Urinary bladder (tissue), 4 donors: ENCODE results near the gene IMMP2L. TPM values are rescaled to one million over a fixed set of nuclear protein-coding genes. Genes with fewer than 3 reads are reported as not detected.

Experiments
- DNase-seq: peaks from one replicate; pipeline ENCODE4 v3.0.0-alpha.2; 2015; ENCODE audit errors: extremely low spot score
- H3K27ac ChIP-seq: one replicate; pipeline ENCODE4 v1.5.1; 2013; ENCODE audit warnings: low read depth, mild to moderate bottlenecking, moderate library complexity
- H3K36me3 ChIP-seq: one replicate; pipeline ENCODE4 v1.6.1; 2013; ENCODE audit warnings: mild to moderate bottlenecking, moderate library complexity; ENCODE audit not compliant: insufficient read depth
- H3K4me1 ChIP-seq: one replicate; pipeline ENCODE4 v1.6.1; 2013; ENCODE audit warnings: mild to moderate bottlenecking, moderate library complexity; ENCODE audit not compliant: insufficient read depth
- H3K4me3 ChIP-seq: one replicate; pipeline ENCODE4 v1.5.1; 2013; ENCODE audit warnings: low read depth, low read length
- WGBS: extraction: QIAGEN DNeasy Blood & Tissue Kit; methylation state at CpG from one replicate; pipeline ENCODE4 v1.1.7; 2013; 5-methylcytosine and 5-hydroxymethylcytosine counted together
- polyA plus RNA-seq: library from polyadenylated mRNA; stranded (reverse); fragments of 200-250 nt; gene quantifications from one replicate; pipeline ENCODE4 v1.2.3, GENCODE V29; 2013
- total RNA-seq: library from RNA; depleted of rRNA; stranded (reverse); fragments of >200 nt; gene quantifications from one replicate; pipeline ENCODE4 v1.2.3, GENCODE V29; 2014
- donor health status: healthy with polysubstance abuse.
- donor health status: healthy.

Gene IMMP2L
- total and polyA plus RNA-seq, 2 donors = 22.4 to 26.2 TPM

DNA sequence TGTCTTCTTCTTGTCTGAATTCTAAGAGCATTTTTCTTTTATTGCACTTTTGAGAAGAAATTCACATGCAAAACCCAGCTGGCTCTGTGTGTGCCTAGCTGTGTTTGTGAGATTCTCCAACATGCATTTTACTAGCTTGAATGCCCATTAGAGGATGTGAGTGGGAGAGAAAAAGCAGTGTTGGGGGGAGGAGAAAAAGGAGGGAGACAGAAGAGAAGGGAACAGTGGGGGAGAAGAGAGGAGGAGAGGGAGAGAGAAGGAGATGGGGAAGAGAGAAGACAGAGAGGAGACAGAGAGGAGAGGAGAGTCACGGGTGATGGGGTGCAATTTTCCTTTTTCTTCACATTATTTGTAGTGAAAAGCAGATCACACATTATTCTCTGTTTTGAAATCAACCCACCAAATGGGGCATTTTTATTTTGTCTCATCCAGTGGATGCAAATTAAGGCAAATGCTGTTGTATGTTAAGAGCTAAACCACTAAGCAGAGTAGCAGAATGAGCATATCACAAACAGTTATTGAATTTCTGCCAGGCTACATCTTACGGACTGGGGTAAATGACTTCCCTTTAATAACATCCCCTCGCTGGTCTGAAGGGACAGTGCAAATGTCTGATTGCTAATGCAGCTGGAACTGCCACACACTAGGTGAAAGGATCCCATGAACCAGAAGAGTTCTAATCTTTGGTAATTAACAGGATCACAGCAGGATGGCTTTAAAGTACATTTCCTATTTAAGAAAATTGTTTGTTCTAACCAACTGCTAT lies 470.5 kb downstream of the IMMP2L start:
- no peak overlapping the region for H3K27ac ChIP-seq
- H3K4me1 ChIP-seq = no peaks in the 10 kb centered on the region
- no peak overlapping the region for H3K4me3 ChIP-seq
- no peak for DNase-seq
- 18% methylated on average over 3 of the region's 3 CpGs for WGBS
- no peaks in the 10 kb centered on the region for H3K36me3 ChIP-seq

DNA sequence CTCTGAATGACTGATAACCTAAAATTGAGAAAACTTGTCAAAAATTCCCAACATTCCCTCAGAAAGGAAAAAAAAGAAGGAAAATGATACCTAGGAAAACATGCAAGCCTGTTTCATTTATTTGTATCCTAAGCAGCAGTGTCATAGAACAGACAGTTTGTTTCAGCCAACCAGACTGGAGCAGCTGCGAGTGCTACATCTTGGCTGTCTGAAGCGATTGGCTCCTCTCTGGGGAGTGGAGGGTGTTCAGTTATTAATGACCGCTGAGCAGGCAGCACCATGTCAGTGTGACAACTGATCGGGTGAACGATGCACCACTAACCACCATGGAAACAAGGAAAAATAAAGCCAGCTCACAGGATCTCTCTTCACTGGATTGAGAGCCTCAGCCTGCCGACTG lies 471.4 kb downstream of the IMMP2L start, which contains the start of gene LRRN3:
TSS of gene LRRN3 (plus strand) at position 282 of the 400 bp plus-strand sequence. CDS start 31,646 bp downstream, outside the sequence.
- DNase-seq = no peak
- Histone ChIP-seq H3K4me1 (no peaks in the 10 kb centered on the region), H3K27ac (no peak within 1 kb of the TSS), H3K36me3 (no peaks in the 10 kb centered on the region), H3K4me3 (peak within 1 kb of the TSS; percentile 17)
- WGBS = 19% methylated on average over 6 of the region's 6 CpGs

DNA sequence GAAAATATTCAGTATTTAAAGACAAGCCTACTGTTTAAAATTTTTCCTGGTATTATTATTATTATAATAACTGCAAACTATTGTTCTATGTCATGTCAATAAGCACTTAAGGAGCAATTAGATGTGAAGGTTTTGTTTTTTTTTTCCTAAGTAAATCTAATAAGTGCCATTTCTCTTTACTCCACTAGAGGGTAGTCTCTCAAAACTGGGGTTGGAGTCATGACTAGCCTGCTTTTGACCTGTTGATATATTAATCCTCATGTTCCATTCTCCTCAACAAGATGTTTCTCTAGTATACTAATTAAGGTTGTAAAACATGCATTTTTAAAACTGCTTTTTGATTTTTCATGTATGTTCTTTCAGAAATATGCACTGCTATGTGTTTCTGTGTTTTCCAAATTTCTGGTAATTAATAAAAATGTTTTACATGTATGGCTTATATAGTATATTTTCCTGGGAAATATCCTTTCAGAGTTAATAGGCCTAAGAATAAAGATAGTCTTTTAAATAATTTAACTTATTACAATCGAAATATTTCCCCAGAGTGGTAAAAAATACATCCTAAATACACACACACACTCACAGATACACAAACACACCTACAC lies 472.4 kb downstream of the IMMP2L start:
- Histone ChIP-seq H3K4me3 (no peak overlapping the region), H3K36me3 (no peaks in the 10 kb centered on the region), H3K27ac (no peak overlapping the region), H3K4me1 (no peaks in the 10 kb centered on the region)
- 59% methylated on average over 1 of the region's 1 CpG for WGBS
- DNase-seq = no peak

DNA sequence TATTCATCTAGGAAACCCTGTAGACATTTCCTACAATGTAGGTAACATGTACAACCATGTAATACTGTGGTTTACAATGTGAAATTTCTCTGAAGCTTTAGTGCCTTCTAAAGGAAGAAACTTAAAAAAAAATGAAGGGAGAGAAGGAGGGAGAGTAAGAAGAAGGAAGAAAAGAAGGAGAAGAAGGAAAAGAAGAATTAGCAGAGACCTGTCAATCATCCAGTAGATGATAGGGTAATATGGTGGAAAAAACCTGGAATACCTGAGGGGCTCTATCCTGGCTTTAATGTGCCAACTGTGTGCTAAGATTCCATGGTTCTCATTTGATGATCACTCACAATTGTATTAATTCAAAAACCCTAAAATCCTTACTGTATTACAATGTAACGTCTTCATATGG lies 474.0 kb downstream of the IMMP2L start:
- no peak for DNase-seq
- Histone ChIP-seq H3K36me3 (no peaks in the 10 kb centered on the region), H3K4me3 (no peak overlapping the region), H3K27ac (no peak overlapping the region), H3K4me1 (no peaks in the 10 kb centered on the region)
- WGBS = 92% methylated on average over 1 of the region's 1 CpG

DNA sequence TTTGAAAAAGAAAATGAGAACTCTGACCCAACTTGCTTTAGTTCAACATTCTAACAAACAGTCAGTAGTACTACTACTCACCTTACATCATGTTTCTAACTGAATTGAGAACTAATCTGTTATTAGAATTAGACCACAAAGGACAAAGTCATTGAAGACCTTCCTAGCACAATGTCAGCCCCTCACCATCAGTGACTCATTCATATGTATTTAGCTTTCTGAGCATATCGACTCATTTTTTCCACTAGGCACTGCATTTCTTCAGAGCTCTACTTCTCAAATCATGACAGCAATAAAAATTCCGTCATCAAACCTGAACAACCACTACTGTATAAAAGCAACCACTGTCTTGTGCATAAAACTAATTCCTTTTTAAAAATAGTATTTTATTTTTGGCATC lies 475.8 kb downstream of the IMMP2L start:
- Histone ChIP-seq H3K4me1 (no peaks in the 10 kb centered on the region), H3K27ac (no peak overlapping the region), H3K36me3 (no peaks in the 10 kb centered on the region), H3K4me3 (no peak overlapping the region)
- DNase-seq = no peak
- 72% methylated on average over 2 of the region's 2 CpGs for WGBS

DNA sequence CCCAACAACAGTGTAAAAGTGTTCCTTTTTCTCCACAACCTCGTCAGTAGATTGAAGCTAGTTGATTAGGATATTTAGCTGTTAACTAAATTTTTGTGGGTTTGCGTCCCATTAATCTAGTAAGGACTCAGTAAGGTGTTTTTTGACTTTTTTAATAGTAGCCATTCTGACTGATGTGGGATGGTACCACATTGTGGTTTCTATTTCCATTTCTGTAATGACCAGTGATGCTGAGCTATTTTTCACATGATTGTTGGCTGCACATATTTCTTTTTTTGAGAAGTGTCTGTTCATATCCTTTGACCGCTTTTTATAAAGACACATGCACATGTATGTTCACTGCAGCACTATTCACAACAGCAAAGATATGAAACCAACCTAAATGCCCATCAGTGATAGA lies 476.9 kb downstream of the IMMP2L start:
- WGBS = 97% methylated on average over 3 of the region's 3 CpGs
- no peak overlapping the region for H3K4me3 ChIP-seq
- no peak for DNase-seq
- no peaks in the 10 kb centered on the region for H3K36me3 ChIP-seq
- H3K27ac ChIP-seq = no peak overlapping the region
- no peaks in the 10 kb centered on the region for H3K4me1 ChIP-seq

DNA sequence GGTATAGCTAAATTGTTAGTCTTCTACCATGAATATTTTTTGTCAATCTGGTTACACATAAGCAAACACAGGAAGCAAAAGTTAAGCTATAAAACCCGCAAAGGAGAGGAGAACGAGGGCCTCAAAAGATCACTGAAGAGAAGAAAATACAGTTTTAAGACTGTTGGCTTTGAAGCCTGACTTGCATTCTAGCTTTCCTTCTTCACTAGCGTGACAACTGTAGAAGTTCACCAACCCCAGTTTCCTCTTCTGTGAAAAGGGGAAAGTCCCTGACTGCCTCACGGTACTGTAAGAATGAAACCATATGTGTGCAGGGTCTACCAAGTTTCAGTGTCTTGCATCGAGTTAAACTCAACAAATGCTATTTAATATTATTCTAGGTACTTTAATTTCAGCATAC lies 478.9 kb downstream of the IMMP2L start:
- H3K36me3 ChIP-seq = no peaks in the 10 kb centered on the region
- no peak for DNase-seq
- no peaks in the 10 kb centered on the region for H3K4me1 ChIP-seq
- H3K4me3 ChIP-seq = no peak overlapping the region
- 55% methylated on average over 5 of the region's 5 CpGs for WGBS
- H3K27ac ChIP-seq = no peak overlapping the region

DNA sequence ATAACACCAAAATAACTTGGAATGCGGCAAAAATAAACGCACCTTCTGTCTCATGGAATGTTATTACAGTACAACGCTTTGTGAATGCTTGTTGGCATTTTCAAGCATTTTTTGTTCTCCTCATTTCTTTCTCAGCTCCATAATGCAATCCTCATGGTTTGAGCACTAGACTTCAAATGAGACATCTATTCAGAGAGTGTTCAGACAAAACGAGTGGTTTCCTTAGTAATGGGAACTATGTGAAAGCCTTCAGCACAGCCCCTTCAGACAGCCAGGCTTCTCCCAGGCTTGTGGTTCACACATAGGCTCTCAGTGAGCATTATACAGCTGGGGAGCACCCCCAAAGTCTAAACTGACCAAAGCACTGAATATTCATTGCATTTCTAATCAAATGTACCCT lies 479.9 kb downstream of the IMMP2L start:
- no peak overlapping the region for H3K27ac ChIP-seq
- H3K36me3 ChIP-seq = no peaks in the 10 kb centered on the region
- no peak overlapping the region for H3K4me3 ChIP-seq
- no peak for DNase-seq
- H3K4me1 ChIP-seq = no peaks in the 10 kb centered on the region
- WGBS = 61% methylated on average over 4 of the region's 4 CpGs

DNA sequence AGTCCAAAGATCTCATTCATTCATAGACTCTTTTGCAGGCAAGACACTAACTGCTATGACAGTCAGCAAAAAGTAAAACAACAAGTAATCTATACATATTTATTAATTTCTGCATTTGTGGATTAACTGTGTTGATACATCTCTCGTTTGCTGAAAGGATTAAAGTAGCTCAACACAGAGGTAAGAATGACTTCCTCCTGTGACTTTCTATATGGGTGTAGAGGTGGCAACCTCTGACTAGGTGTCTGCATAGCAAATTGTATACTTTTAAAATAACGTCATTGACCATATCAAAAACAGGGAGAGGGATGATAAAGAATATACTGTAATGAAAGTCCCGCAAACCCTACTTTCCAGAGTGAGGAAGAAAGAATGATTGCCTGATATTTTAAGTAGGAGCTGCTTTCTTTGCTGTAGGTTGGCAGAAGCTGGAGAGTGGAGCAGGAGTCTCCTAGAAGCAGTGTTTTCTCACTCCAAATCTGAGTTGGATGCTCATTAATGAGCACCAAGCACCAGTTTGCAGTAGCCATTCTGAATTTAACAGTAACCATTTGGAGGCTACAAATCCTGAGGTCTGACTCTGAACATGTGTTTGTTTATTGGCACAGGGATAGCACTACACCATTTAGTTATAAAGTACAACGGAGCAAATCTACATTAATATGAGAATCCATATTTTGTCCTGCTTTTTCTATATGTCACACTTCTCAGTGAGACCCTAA lies 480.6 kb downstream of the IMMP2L start:
- Histone ChIP-seq H3K36me3 (no peaks in the 10 kb centered on the region), H3K27ac (no peak overlapping the region), H3K4me3 (no peak overlapping the region), H3K4me1 (no peaks in the 10 kb centered on the region)
- DNase-seq = no peak
- WGBS = 88% methylated on average over 4 of the region's 4 CpGs

DNA sequence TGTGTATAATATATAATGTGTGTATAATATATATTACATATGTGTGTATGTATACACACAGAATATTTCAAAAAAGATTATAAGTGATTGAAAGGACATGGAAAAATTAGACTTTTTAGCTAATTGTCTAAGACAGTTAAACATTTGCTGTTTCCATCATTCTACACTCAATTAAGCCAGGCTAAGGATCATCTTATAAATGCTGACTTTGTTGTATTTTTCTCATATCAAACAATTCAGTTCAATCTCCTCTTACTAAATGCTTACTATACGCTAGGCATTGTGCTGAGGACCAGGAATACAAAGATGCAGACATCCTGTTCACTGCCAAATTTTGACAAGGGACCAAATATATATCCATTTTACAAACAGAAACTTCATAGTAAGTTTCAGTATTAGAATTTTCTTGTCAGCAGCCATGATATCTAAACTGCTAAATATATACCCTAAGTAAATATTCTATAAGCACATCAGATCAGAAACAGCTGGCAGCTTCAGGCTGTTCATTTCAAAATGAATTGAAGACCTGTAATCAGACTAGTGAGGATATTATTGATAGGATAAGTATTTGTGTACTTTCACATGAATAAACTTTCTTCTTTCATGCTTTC lies 481.7 kb downstream of the IMMP2L start:
- 99% methylated on average over 1 of the region's 1 CpG for WGBS
- Histone ChIP-seq H3K36me3 (no peaks in the 10 kb centered on the region), H3K27ac (no peak overlapping the region), H3K4me3 (no peak overlapping the region), H3K4me1 (no peaks in the 10 kb centered on the region)
- no peak for DNase-seq

DNA sequence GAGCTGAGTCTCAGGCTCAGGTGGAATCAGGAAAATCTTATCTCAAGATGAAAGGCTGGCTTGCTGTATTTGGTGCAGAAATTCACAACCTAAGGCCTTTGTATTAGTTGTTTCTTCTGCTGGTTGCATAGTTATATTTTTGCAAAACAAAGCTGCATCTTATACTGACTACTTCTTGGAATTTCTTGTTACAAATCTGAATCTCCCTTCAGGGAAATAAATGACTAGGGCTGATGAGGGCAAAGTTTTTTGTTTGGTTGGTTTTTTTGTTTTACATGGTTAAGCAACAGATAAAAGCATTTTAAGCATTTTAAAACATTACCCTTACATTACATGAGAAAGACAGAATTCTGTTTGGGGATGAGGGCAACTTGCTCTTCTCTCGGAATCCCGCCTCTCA lies 485.3 kb downstream of the IMMP2L start:
- no peak overlapping the region for H3K27ac ChIP-seq

DNA sequence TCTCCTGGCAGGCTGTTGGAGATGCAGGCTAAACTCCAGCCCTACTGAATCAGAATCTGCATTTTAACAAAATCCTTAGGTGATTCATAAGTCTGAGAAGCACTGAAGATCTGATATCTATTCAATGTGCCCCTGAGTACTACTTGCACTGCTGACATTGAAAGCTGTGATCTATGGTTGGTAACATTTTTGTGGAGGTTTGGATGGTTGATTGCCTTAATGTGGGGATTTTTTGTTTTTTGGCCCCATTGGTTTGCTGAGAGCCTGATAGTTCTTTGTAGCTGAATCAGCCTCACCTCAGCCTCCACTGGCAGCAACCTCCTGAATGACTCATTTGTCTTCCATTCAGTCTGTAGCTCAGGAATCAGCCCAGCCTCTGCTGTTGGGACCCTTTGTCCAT lies 486.1 kb downstream of the IMMP2L start:
- Histone ChIP-seq H3K36me3 (no peaks in the 10 kb centered on the region), H3K4me3 (no peak overlapping the region), H3K4me1 (no peaks in the 10 kb centered on the region), H3K27ac (no peak overlapping the region)
- no peak for DNase-seq

More for the DNA sequence above, 485.3 kb downstream of the IMMP2L start:
- DNase-seq = no peak
- no peaks in the 10 kb centered on the region for H3K4me1 ChIP-seq
- H3K4me3 ChIP-seq = no peak overlapping the region
- no peaks in the 10 kb centered on the region for H3K36me3 ChIP-seq
- WGBS = 93% methylated on average over 2 of the region's 2 CpGs

DNA sequence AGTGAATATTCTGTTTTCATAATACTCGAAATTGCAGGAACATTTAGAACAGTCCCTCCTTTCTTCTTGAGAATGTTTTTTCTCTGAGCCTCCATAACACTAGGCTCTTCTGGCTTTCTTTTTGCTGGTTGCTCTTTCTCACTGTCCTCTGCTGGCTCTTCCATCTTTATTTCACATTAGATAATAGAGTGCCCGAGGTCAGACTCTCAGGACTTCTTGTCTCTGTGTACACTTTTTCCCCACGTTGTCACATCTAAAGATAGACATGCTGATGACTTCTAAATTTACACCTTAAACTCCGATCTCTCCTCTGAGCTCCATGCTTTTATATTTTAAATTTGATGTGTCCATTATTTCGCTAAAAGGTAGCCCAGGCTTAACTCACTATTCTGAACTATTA lies 486.8 kb downstream of the IMMP2L start:
- no peak for DNase-seq
- Histone ChIP-seq H3K36me3 (no peaks in the 10 kb centered on the region), H3K27ac (no peak overlapping the region), H3K4me1 (no peaks in the 10 kb centered on the region), H3K4me3 (no peak overlapping the region)
- WGBS = 92% methylated on average over 5 of the region's 5 CpGs

DNA sequence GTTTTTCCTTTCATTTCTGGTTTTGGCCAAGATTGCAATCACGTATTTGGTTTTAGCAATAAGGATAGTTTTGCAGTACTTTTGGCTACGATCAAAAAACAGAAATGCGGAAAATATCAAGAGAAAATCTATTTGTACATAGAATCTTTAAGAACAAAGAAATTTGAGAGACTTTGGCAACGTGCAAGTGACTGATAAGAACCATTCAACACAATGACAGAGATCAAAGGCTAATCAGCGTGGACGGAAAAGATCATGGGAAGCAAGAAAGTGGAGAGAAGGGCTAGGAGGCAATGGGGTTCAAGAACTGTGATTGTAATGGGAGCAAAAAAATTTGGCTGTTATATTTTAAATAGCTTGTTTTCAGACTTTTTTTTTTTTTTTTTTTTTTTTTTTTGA lies 487.5 kb downstream of the IMMP2L start:
- H3K36me3 ChIP-seq = no peaks in the 10 kb centered on the region
- H3K4me1 ChIP-seq = no peaks in the 10 kb centered on the region
- DNase-seq = no peak
- H3K27ac ChIP-seq = no peak overlapping the region
- WGBS = 72% methylated on average over 6 of the region's 6 CpGs
- no peak overlapping the region for H3K4me3 ChIP-seq
